Osteoblast (primary cell): ENCODE data around the gene PAX2. TPM values are rescaled to one million over a fixed set of nuclear protein-coding genes. Genes with fewer than 3 reads are reported as not detected.

Source experiments
- DNase-seq: peaks from one replicate; pipeline ENCODE4 v3.0.0; 2011; ENCODE audit warnings: low spot score, mixed read lengths; ENCODE audit not compliant: insufficient read length; ENCODE audit errors: missing footprints
- H2AFZ ChIP-seq: 2 replicates; pipeline ENCODE4 v1.6.0; 2011; ENCODE audit warnings: mild to moderate bottlenecking, low read length
- H3K27ac ChIP-seq: 2 replicates; pipeline ENCODE4 v1.5.1; 2011; ENCODE audit warnings: mild to moderate bottlenecking, low read depth, low read length, moderate library complexity
- H3K27me3 ChIP-seq: 2 replicates; pipeline ENCODE4 v1.6.0; 2012; ENCODE audit warnings: mild to moderate bottlenecking, control low read depth, inconsistent platforms, low read length, moderate library complexity; ENCODE audit not compliant: insufficient read depth
- H3K36me3 ChIP-seq: 2 replicates; pipeline ENCODE4 v1.5.1; 2011; ENCODE audit warnings: mild to moderate bottlenecking, low read length, control low read depth, moderate library complexity; ENCODE audit not compliant: insufficient read depth
- H3K4me1 ChIP-seq: 2 replicates; pipeline ENCODE4 v1.5.1; 2011; ENCODE audit warnings: mild to moderate bottlenecking, low read length, control low read depth, moderate library complexity; ENCODE audit not compliant: insufficient read depth
- H3K4me2 ChIP-seq: 2 replicates; pipeline ENCODE4 v1.6.0; 2011; ENCODE audit warnings: mild to moderate bottlenecking, low read length; ENCODE audit not compliant: insufficient read depth
- H3K4me3 ChIP-seq: fragments of 200-600 bp; sonication (generic); 3 replicates; pipeline ENCODE4 v1.5.1; 2012; ENCODE audit warnings: mild to moderate bottlenecking, low read length, inconsistent platforms; ENCODE audit not compliant: insufficient read depth
- H3K79me2 ChIP-seq: 2 replicates; pipeline ENCODE4 v1.6.0; 2012; ENCODE audit warnings: mild to moderate bottlenecking, low read length, control low read depth, inconsistent platforms; ENCODE audit not compliant: insufficient read depth
- H3K9me3 ChIP-seq: 2 replicates; pipeline ENCODE4 v1.5.1; 2011; ENCODE audit warnings: low read depth, low read length, control low read depth
- H4K20me1 ChIP-seq: 2 replicates; pipeline ENCODE4 v1.6.0; 2012; ENCODE audit warnings: mild to moderate bottlenecking, low read length, control low read depth; ENCODE audit not compliant: insufficient read depth
- CTCF ChIP-seq: IDR thresholded peaks from 2 replicates; pipeline ENCODE4 v1.5.1; 2011; ENCODE audit warnings: mild to moderate bottlenecking, low read depth, low read length, moderate library complexity; ENCODE audit errors: extremely low read depth
- total RNA-seq: library from RNA; depleted of rRNA; stranded (reverse); fragments of >200 nt; gene quantifications from 2 replicates; pipeline ENCODE4 v1.2.3, GENCODE V29; 2012

Gene PAX2
- total RNA-seq, 1 donor = not detected

DNA sequence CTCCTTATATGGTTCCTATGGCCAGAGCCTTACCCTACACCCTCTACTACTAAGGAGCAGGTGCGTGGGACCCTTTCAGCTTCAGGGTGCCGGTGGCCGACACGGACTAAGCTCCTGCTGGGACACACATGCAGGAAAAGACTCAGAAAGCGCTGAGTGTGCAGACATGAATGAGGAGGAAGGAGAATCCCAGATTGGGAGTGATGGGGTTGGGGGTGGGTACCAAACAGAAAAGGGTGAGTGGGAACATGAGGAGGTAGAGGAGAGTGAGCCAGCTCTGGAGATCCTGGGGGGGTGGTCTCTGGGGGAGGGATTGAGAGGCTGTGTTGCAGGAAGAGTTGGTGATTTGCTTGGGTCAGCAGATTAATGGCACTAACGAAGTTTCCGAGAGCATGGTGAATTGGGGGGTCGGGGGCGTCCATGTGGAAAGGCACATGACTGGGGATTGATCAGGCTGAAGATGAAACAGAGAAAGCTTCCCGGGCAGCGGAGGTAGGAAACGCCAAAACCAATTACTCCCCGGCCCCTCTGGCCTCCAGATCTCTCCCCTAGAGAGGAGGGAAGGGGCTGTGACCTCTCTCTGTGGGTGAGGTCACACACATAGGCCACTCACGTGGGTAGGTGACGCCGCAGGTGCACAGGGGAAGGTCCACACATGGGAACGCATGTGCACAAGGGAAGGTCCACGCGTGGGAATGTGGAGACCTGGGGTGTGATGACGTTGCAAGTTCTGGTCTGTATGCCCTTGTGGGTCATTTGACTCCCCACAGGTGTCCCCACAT lies 129.5 kb downstream of the PAX2 start:
- no peak for TF ChIP-seq CTCF
- Histone ChIP-seq H4K20me1 (no peaks in the 10 kb centered on the region), H3K36me3 (no peaks in the 10 kb centered on the region), H3K4me2 (no peak overlapping the region), H3K4me1 (peaks cover 5% of the 10 kb centered on the region), H3K79me2 (no peaks in the 10 kb centered on the region), H2AFZ (no peak overlapping the region), H3K27ac (no peak overlapping the region), H3K4me3 (no peak overlapping the region), H3K9me3 (no peaks in the 10 kb centered on the region), H3K27me3 (peaks cover 4% of the 10 kb centered on the region)
- DNase-seq = no peak

DNA sequence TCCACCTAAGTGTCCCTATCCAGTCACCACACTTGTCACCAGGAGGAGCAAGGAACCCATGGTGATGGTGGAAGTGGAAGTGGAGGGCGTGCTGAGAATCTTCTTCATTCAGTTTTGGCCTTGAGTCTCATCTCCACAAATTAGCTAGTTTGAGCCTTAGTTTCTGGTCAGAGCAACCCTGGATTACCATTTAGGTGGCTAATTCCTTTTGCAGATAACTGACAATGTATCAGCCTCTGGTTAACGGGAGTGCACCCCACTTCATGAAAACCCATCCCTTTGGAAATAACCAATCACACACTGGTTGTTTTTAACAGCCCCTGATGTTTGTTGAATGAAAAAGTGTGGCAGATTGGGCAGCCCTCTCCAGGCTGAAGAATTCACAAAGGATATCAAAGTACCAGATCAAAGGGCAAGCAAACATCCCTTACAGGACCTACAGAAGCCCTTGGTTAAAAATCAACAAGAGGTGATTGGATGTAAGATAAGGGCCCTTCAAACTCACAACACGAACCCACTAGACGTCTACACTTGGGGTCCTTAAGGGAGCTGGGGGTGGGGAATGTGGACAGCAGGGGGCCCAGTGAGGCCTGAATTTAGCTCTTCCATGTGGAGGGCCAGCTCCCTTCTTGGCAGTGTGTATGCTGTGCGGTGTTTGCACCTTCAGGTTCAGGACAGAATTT lies 130.2 kb downstream of the PAX2 start:
- Histone ChIP-seq H2AFZ (no peak overlapping the region), H3K27ac (no peak overlapping the region), H3K79me2 (no peaks in the 10 kb centered on the region), H4K20me1 (no peaks in the 10 kb centered on the region), H3K4me1 (peaks cover 5% of the 10 kb centered on the region), H3K4me3 (no peak overlapping the region), H3K9me3 (no peaks in the 10 kb centered on the region), H3K36me3 (no peaks in the 10 kb centered on the region), H3K4me2 (no peak overlapping the region), H3K27me3 (peaks cover 4% of the 10 kb centered on the region)
- DNase-seq = no peak
- no peak for TF ChIP-seq CTCF

- no peaks in the 10 kb centered on the region for H3K9me3 ChIP-seq
- TF ChIP-seq CTCF = no peak
Observed at GRCh38 chr10:100876585-100877460, 131.4 kb downstream of the PAX2 start.

More at GRCh38 chr10:100876585-100877460, 131.4 kb downstream of the PAX2 start:
- no peak overlapping the region for H3K4me3 ChIP-seq
- H3K79me2 ChIP-seq = no peaks in the 10 kb centered on the region
- peaks cover 8% of the 10 kb centered on the region for H3K4me1 ChIP-seq
- no peak overlapping the region for H2AFZ ChIP-seq
- H3K27me3 ChIP-seq = peaks cover 4% of the 10 kb centered on the region
- H3K27ac ChIP-seq = no peak overlapping the region
- H3K4me2 ChIP-seq = no peak overlapping the region
- no peak for DNase-seq
- no peaks in the 10 kb centered on the region for H4K20me1 ChIP-seq
- H3K36me3 ChIP-seq = no peaks in the 10 kb centered on the region
